Adrenal gland (tissue), 5 donors: ENCODE data around the gene WDR20.

Source experiments
- POLR2A ChIP-seq, 2 donors: fragments of 450-650 bp; IDR thresholded peaks; one replicate each; pipeline ENCODE4 v1.6.1; 2017; ENCODE audit warnings: antibody characterized with exemption in 2 of 2, mild to moderate bottlenecking in 2 of 2, moderate library complexity in 1 of 2
- TF ChIP-seq, protein P1 (sequence below), 6 experiments: fragments of 450-650 bp in 4 of 6; fragments of 200-600 bp in 2 of 6; sonication (generic) in 1 of 6; IDR thresholded peaks; 1 replicate in 5 of 6; 2 replicates in 1 of 6; pipeline versions ENCODE4 v1.5.1 to v1.8.0; 2016 to 2021; ENCODE audit warnings: antibody characterized with exemption in 6 of 6, mild to moderate bottlenecking in 2 of 6, moderate library complexity in 1 of 6
- donor health status: DM: no; HTN: no; CAD: no.

GRCh38 chr14:102225936-102226335, 86.2 kb downstream of the WDR20 start:
- TF ChIP-seq, protein P1, sequence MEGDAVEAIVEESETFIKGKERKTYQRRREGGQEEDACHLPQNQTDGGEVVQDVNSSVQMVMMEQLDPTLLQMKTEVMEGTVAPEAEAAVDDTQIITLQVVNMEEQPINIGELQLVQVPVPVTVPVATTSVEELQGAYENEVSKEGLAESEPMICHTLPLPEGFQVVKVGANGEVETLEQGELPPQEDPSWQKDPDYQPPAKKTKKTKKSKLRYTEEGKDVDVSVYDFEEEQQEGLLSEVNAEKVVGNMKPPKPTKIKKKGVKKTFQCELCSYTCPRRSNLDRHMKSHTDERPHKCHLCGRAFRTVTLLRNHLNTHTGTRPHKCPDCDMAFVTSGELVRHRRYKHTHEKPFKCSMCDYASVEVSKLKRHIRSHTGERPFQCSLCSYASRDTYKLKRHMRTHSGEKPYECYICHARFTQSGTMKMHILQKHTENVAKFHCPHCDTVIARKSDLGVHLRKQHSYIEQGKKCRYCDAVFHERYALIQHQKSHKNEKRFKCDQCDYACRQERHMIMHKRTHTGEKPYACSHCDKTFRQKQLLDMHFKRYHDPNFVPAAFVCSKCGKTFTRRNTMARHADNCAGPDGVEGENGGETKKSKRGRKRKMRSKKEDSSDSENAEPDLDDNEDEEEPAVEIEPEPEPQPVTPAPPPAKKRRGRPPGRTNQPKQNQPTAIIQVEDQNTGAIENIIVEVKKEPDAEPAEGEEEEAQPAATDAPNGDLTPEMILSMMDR (IDR thresholded peaks at IDR 0.05), result no peak
- no peak for TF ChIP-seq POLR2A (IDR thresholded peaks at IDR 0.05)
